HepG2 (cell line): ENCODE measurements around the gene IL17RC. TPM values are rescaled to one million over a fixed set of nuclear protein-coding genes. Genes with fewer than 3 reads are reported as not detected.

ENCODE experiments used
- ATAC-seq: fragments of 200-7000 bp; cut with Tn5 transposase; 3 replicates; pipeline ENCODE4 v1.9.1; 2020; ENCODE audit warnings: mild to moderate bottlenecking, moderate library complexity
- BruUV-seq: library from RNA; stranded (reverse); fragments of 400-500 nt; replicated peaks from 2 replicates; lab custom pipeline; 2021; lab: Mats Ljungman, UMichigan
- CTCF ChIA-PET: fragments of 300-600 bp; formaldehyde crosslinking; extraction: SDS; loops from one replicate; lab custom pipeline; 2021; ENCODE audit warnings: low total read pairs, inconsistent platforms, low intra/inter-chr PET ratio; lab: Yijun Ruan, JAX
- POLR2A ChIA-PET: fragments of 350-600 bp; sonication (Branson Sonifier 250); formaldehyde crosslinking; loops from one replicate; lab custom pipeline; 2020; ENCODE audit warnings: antibody characterized with exemption, inconsistent platforms; lab: Yijun Ruan, JAX
- DNase-seq: peaks from one replicate; pipeline ENCODE4 v3.0.0-alpha.2; 2015; ENCODE audit warnings: low spot score
- FAIRE-seq: peaks from 3 replicates; lab custom pipeline; 2011; peaks lifted over from hg19 to GRCh38; lab: Jason Lieb, UNC
- H2AFZ ChIP-seq: one replicate; pipeline ENCODE4 v1.6.1; 2011; ENCODE audit warnings: low read length, inconsistent platforms
- H3K27ac ChIP-seq: fragments of 300-600 bp; 3 replicates; pipeline ENCODE4 v1.8.0; 2011; ENCODE audit warnings: mixed run types, mild to moderate bottlenecking, mixed read lengths, low read length, inconsistent platforms; ENCODE audit not compliant: insufficient read depth; ENCODE audit errors: extremely low read length
- H3K27me3 ChIP-seq, 2 experiments: fragments of 200-600 bp in 1 of 2; 2 replicates in 1 of 2; 3 replicates in 1 of 2; pipeline versions ENCODE4 v1.6.0 to v1.8.0; 2011; ENCODE audit warnings: low read length in 2 of 2, mild to moderate bottlenecking in 2 of 2, moderate library complexity in 2 of 2, inconsistent platforms in 1 of 2; ENCODE audit not compliant: insufficient read depth in 2 of 2, control insufficient read depth in 1 of 2
- H3K36me3 ChIP-seq, 2 experiments: fragments of 200-600 bp in 1 of 2; replicated peaks in 1 of 2; 2 replicates in 1 of 2; 3 replicates in 1 of 2; pipeline versions ENCODE4 v1.5.1 to v1.8.0; 2011; ENCODE audit warnings: low read length in 2 of 2, inconsistent platforms in 1 of 2; ENCODE audit not compliant: insufficient read depth in 2 of 2, control insufficient read depth in 1 of 2
- H3K4me1 ChIP-seq: 2 replicates; pipeline ENCODE4 v1.5.1; 2012; ENCODE audit warnings: low read length, inconsistent platforms; ENCODE audit not compliant: insufficient read depth
- H3K4me2 ChIP-seq: 2 replicates; pipeline ENCODE4 v1.6.0; 2011; ENCODE audit warnings: low read depth, low read length, inconsistent platforms
- H3K4me3 ChIP-seq, 3 experiments: fragments of 200-600 bp in 1 of 3; sonication (generic), shearing (Covaris generic) in 1 of 3; replicated peaks in 1 of 3; 2 replicates each; pipeline ENCODE4 v1.5.1; 2011 to 2016; ENCODE audit warnings: low read length in 3 of 3, inconsistent platforms in 2 of 3, low read depth in 2 of 3, mild to moderate bottlenecking in 2 of 3, control low read depth in 1 of 3, mixed read lengths in 1 of 3; ENCODE audit not compliant: insufficient read depth in 1 of 3
- H3K79me2 ChIP-seq: one replicate; pipeline ENCODE4 v1.6.1; 2011; ENCODE audit warnings: low read length, inconsistent platforms; ENCODE audit not compliant: insufficient read depth
- H3K9ac ChIP-seq: 2 replicates; pipeline ENCODE4 v1.6.0; 2011; ENCODE audit warnings: mild to moderate bottlenecking, low read depth, low read length, inconsistent platforms; ENCODE audit not compliant: insufficient read depth
- H3K9me3 ChIP-seq: 2 replicates; pipeline ENCODE4 v1.5.1; 2012; ENCODE audit warnings: mild to moderate bottlenecking, low read length
- H4K20me1 ChIP-seq: 2 replicates; pipeline ENCODE4 v1.6.0; 2011; ENCODE audit warnings: inconsistent platforms, mild to moderate bottlenecking, low read length, moderate library complexity; ENCODE audit not compliant: insufficient read depth
- CAMTA2 ChIP-seq: sonication (generic); formaldehyde crosslinking; IDR thresholded peaks from 2 replicates; pipeline ENCODE4 v1.4.0; 2020; ENCODE audit warnings: mild to moderate bottlenecking, missing genetic modification reagents, borderline replicate concordance
- CEBPG ChIP-seq: IDR thresholded peaks from 2 replicates; pipeline ENCODE4 v1.6.1; 2016
- DBP ChIP-seq: sonication (generic); formaldehyde crosslinking; IDR thresholded peaks from 2 replicates; pipeline ENCODE4 v1.4.0; 2020; ENCODE audit warnings: missing genetic modification reagents; ENCODE audit errors: not compliant biosample characterization
- FOSL2 ChIP-seq: sonication (generic); formaldehyde crosslinking; IDR thresholded peaks from 2 replicates; pipeline ENCODE4 v1.4.0; 2020; ENCODE audit warnings: missing genetic modification reagents
- FOXP4 ChIP-seq: sonication (generic); formaldehyde crosslinking; IDR thresholded peaks from 2 replicates; pipeline ENCODE4 v1.4.0; 2020; ENCODE audit warnings: missing genetic modification reagents
- GABPA ChIP-seq, 2 experiments: IDR thresholded peaks; 2 replicates each; pipeline ENCODE4 v1.6.1; 2011 to 2016; ENCODE audit warnings: low read depth in 2 of 2, low read length in 1 of 2, missing biosample characterization in 1 of 2, missing genetic modification characterization in 1 of 2
- KLF6 ChIP-seq: IDR thresholded peaks from 2 replicates; pipeline ENCODE4 v1.8.0; 2016; ENCODE audit warnings: missing biosample characterization, missing genetic modification reagents
- LRRFIP1 ChIP-seq: sonication (generic); formaldehyde crosslinking; conservative IDR thresholded peaks from 2 replicates; pipeline ENCODE4 v1.4.0; 2020; ENCODE audit warnings: missing genetic modification reagents
- MED1 ChIP-seq: sonication (generic); formaldehyde crosslinking; IDR thresholded peaks from 2 replicates; pipeline ENCODE4 v1.4.0; 2020; ENCODE audit warnings: missing genetic modification reagents
- MTF1 ChIP-seq: sonication (generic); formaldehyde crosslinking; IDR thresholded peaks from 2 replicates; pipeline ENCODE4 v1.5.0; 2020; ENCODE audit warnings: missing genetic modification reagents
- MXI1 ChIP-seq: IDR thresholded peaks from 3 replicates; pipeline ENCODE4 v1.6.1; 2012; ENCODE audit warnings: low read depth, low read length, inconsistent platforms, borderline replicate concordance
- NFATC3 ChIP-seq: sonication (generic); formaldehyde crosslinking; IDR thresholded peaks from 2 replicates; pipeline ENCODE4 v1.5.1; 2020; ENCODE audit warnings: mild to moderate bottlenecking, missing genetic modification reagents
- PPARG ChIP-seq: conservative IDR thresholded peaks from 2 replicates; pipeline ENCODE4 v1.6.1; 2016; ENCODE audit warnings: missing biosample characterization, missing genetic modification reagents
- RARA ChIP-seq: IDR thresholded peaks from 2 replicates; pipeline ENCODE4 v1.6.1; 2016; ENCODE audit warnings: missing genetic modification reagents, missing compliant biosample characterization
- SOX5 ChIP-seq: IDR thresholded peaks from 2 replicates; pipeline ENCODE4 v1.6.1; 2016; ENCODE audit warnings: borderline replicate concordance
- ZFX ChIP-seq: sonication (generic); formaldehyde crosslinking; IDR thresholded peaks from 2 replicates; pipeline ENCODE4 v1.4.0; 2020; ENCODE audit warnings: mild to moderate bottlenecking, low read depth, missing genetic modification reagents, moderate library complexity
- ZNF263 ChIP-seq: sonication (generic); formaldehyde crosslinking; IDR thresholded peaks from 2 replicates; pipeline ENCODE4 v1.4.0; 2020; ENCODE audit warnings: missing genetic modification reagents
- ZNF614 ChIP-seq: IDR thresholded peaks from 2 replicates; pipeline ENCODE4 v1.6.1; 2018; ENCODE audit warnings: missing biosample characterization, missing genetic modification reagents, inconsistent platforms, borderline replicate concordance
- WGBS: methylation state at CpG from one replicate; pipeline ENCODE4 v1.1.6; 2017; ENCODE audit warnings: low lambda C conversion rate; 5-methylcytosine and 5-hydroxymethylcytosine counted together
- in situ Hi-C: cut with HindIII; loops from 2 replicates; pipeline ENCODE4 v1.10.0; 2017; ENCODE audit warnings: low pct_unique_long_range_greater_than_20kb; ENCODE audit not compliant: extremely low pct_ligation_motif_present
- intact Hi-C: fragments of 100-400 bp; cut with micrococcal nuclease; formaldehyde crosslinking; loops from one replicate; pipeline ENCODE4 v1.10.0; 2022; ENCODE audit not compliant: unreplicated experiment
- polyA plus RNA-seq, 8 experiments: library from polyadenylated mRNA; depleted of rRNA in 3 of 8; stranded (reverse) in 7 of 8; unstranded in 1 of 8; fragments of >200 nt; fragmentation: Illumina TruSeq in 4 of 8; extraction: Trizol in 4 of 8; gene quantifications; 2 replicates each; pipeline versions ENCODE4 v1.2.1 to v1.2.3, GENCODE V29; 2011 to 2016; ENCODE audit warnings: low read depth in 4 of 8, missing spikeins in 1 of 8, mixed read lengths in 1 of 8; ENCODE audit not compliant: insufficient read depth in 1 of 8
- total RNA-seq, 5 experiments: library from RNA; depleted of rRNA; stranded (reverse); fragments of >200 nt; fragmentation: Illumina TruSeq; extraction: Trizol; gene quantifications; 2 replicates each; pipeline ENCODE4 v1.2.3, GENCODE V29; 2016; ENCODE audit warnings: low read depth in 1 of 5

The IL17RC gene
- total and polyA plus RNA-seq, 2 of the 13 experiments (the other 11 are each of a cell fraction or from before 2014, with no cell fraction given), result 20.7 to 24.0 TPM

GRCh38 chr3:9976721-9977709, 60.1 kb downstream of the IL17RC start:
- 34% methylated on average over 7 of the region's 7 CpGs for WGBS
- Histone ChIP-seq H3K4me1 (peaks cover 37% of the 10 kb centered on the region), H3K27ac (peak overlapping the region; percentile 66), H3K4me2 (peak overlapping the region; percentile 12; the same call in 1 of the 2 replicates), H4K20me1 (no peaks in the 10 kb centered on the region), H3K4me3 (no peak overlapping the region), H3K79me2 (no peaks in the 10 kb centered on the region), H2AFZ (no peak overlapping the region), H3K36me3 (peaks cover 5 to 26% of the 10 kb centered on the region in 2 experiments), H3K27me3 (no peaks in the 10 kb centered on the region), H3K9me3 (no peaks in the 10 kb centered on the region), H3K9ac (peak overlapping the region; percentile 29; the same call in 1 of the 2 replicates)
- peak; percentile 86 for DNase-seq
- POLR2A ChIA-PET, result interaction anchor here (0.5 to 1.6 kb wide), 9 partner anchors 9 to 182 kb away, joined by 3 to 5 read pairs (median 3); partner anchors contain the start of genes CRELD1, EMC3 and IL17RE
- FAIRE-seq, result peak; percentile 70
- CTCF ChIA-PET, result no interaction called here
- BruUV-seq, result TSS peak; percentile 62
- intact Hi-C loops (no loop called here), in situ Hi-C loops (no loop called here)
- peak; percentile 97 for ATAC-seq
- TF ChIP-seq CAMTA2 (CRISPR knock-in tag) (no peak), CEBPG (peak; percentile 30; the same call in 1 of the 2 replicates), PPARG (CRISPR knock-in tag) (no peak), GABPA (IDR thresholded peaks at IDR 0.05; ENCODE audit: low read depth, low read length) (no peak), GABPA (CRISPR knock-in tag; IDR thresholded peaks at IDR 0.05; ENCODE audit: low read depth) (no peak), FOXP4 (CRISPR knock-in tag) (0 out of 2 replicates have a peak, but pooled peaks have one; percentile 16), RARA (CRISPR knock-in tag) (peak; percentile 64), MXI1 (peak; percentile 67; the same call in 1 of the 3 replicates), ZFX (CRISPR knock-in tag) (0 out of 2 replicates have a peak, but pooled peaks have one; percentile 28), ZNF263 (no peak), MED1 (peak; percentile 55; the same call in 1 of the 2 replicates), LRRFIP1 (no peak), DBP (CRISPR knock-in tag) (no peak), FOSL2 (CRISPR knock-in tag) (peak; percentile 92), SOX5 (no peak), MTF1 (CRISPR knock-in tag) (no peak), NFATC3 (CRISPR knock-in tag) (no peak), KLF6 (0 out of 2 replicates have a peak, but pooled peaks have one; percentile 13), ZNF614 (CRISPR knock-in tag) (0 out of 2 replicates have a peak, but pooled peaks have one; percentile 35)
